MM.1S (cell line): ENCODE data around the gene BTBD16.

ENCODE experiments used
- DNase-seq: peaks from one replicate; pipeline ENCODE4 v3.0.0-alpha.2; 2015
- H2AFZ ChIP-seq: fragments of 300-600 bp; sonication (generic); 2 replicates; pipeline ENCODE4 v1.6.0; 2016; ENCODE audit warnings: antibody characterized with exemption, low read length
- H3F3A ChIP-seq: fragments of 300-600 bp; sonication (generic); 2 replicates; pipeline ENCODE4 v1.6.1; 2016; ENCODE audit warnings: mild to moderate bottlenecking, antibody characterized with exemption, low read length, moderate library complexity, mixed read lengths; ENCODE audit not compliant: insufficient read depth
- H3K27ac ChIP-seq: fragments of 300-600 bp; sonication (generic); 2 replicates; pipeline ENCODE4 v1.5.1; 2016; ENCODE audit warnings: mild to moderate bottlenecking, low read length
- H3K27me3 ChIP-seq: fragments of 300-600 bp; sonication (generic); replicated peaks from 2 replicates; pipeline ENCODE4 v1.6.0; 2016; ENCODE audit warnings: low read length; ENCODE audit not compliant: insufficient read depth
- H3K36me3 ChIP-seq: fragments of 300-600 bp; sonication (generic); replicated peaks from 2 replicates; pipeline ENCODE4 v1.6.1; 2016; ENCODE audit warnings: mild to moderate bottlenecking, low read length, mixed read lengths; ENCODE audit not compliant: insufficient read depth
- H3K4me1 ChIP-seq: fragments of 300-600 bp; sonication (generic); 2 replicates; pipeline ENCODE4 v1.6.1; 2016; ENCODE audit warnings: low read length, mixed read lengths
- H3K4me2 ChIP-seq: fragments of 300-600 bp; sonication (generic); 2 replicates; pipeline ENCODE4 v1.6.0; 2016; ENCODE audit warnings: low read depth, low read length
- H3K4me3 ChIP-seq: fragments of 300-600 bp; sonication (generic); 2 replicates; pipeline ENCODE4 v1.5.1; 2016; ENCODE audit warnings: low read length, mixed read lengths
- H3K79me2 ChIP-seq: fragments of 300-600 bp; sonication (generic); 2 replicates; pipeline ENCODE4 v1.6.1; 2016; ENCODE audit warnings: mixed run types, low read length, mixed read lengths
- H3K9ac ChIP-seq: fragments of 300-600 bp; sonication (generic); 2 replicates; pipeline ENCODE4 v1.6.1; 2016; ENCODE audit warnings: low read length, mixed read lengths
- H3K9me2 ChIP-seq: fragments of 300-600 bp; sonication (generic); replicated peaks from 2 replicates; pipeline ENCODE4 v1.6.1; 2016; ENCODE audit warnings: mild to moderate bottlenecking, low read length, mixed read lengths; ENCODE audit not compliant: insufficient read depth
- H3K9me3 ChIP-seq: fragments of 300-600 bp; sonication (generic); replicated peaks from 2 replicates; pipeline ENCODE4 v1.6.1; 2016; ENCODE audit warnings: mild to moderate bottlenecking, low read length, mixed read lengths; ENCODE audit not compliant: insufficient read depth
- H4K20me1 ChIP-seq: fragments of 300-600 bp; sonication (generic); 2 replicates; pipeline ENCODE4 v1.6.1; 2016; ENCODE audit warnings: mild to moderate bottlenecking, low read length, moderate library complexity, mixed read lengths; ENCODE audit not compliant: insufficient read depth
- EZH2 ChIP-seq: fragments of 300-600 bp; sonication (generic); optimal IDR thresholded peaks from 2 replicates; pipeline ENCODE3; 2017; ENCODE audit warnings: low read depth, mild to moderate bottlenecking, antibody characterized with exemption, low read length, mixed read lengths
- EZH2phosphoT487 ChIP-seq: fragments of 300-600 bp; sonication (generic); IDR thresholded peaks from 2 replicates; pipeline ENCODE4 v1.6.1; 2018; ENCODE audit warnings: antibody characterized with exemption, low read length
- TF ChIP-seq, protein P1 (sequence below): fragments of 300-600 bp; sonication (generic); IDR thresholded peaks from 2 replicates; pipeline ENCODE4 v1.5.1; 2016; ENCODE audit warnings: antibody characterized with exemption, low read length, mixed read lengths

Gene BTBD16

DNA sequence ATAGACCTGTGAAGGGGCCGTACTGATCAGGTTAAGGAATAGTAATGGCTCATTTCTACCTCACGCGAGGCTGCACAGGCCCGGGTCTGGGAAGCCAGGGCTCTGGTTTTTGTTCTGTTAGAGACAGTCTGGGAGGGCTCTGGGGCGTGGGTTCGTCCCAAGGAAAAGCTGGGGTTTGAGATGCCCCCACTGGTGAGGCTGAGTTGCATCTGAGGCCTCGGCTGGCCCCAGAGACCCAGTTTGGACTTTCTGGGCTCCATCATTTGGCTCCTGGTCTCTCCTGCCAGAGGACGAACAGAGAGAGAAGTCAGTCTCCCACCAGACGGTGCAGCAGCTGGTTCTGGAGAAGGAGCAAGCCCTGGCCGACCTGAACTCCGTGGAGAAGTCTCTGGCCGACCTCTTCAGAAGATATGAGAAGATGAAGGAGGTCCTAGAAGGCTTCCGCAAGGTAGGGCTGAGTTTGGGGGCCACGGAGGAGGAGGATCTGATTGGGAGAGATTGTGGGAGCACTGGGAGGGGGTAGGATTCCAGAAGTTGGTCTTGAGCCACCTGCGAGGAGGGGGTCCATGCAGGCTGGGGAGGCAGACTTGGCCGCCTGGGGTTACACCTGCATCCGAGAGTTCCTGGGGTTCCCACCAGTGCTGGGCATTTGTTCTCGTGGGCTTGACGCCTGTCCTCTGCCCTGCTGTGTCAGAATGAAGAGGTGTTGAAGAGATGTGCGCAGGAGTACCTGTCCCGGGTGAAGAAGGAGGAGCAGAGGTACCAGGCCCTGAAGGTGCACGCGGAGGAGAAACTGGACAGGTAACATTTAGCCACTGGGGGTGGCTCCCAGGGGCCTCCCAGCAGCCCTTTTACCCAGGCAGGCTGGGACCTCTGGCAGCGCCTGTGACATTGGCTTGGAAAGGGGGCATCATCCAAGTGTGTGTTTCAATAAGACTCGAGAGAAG lies 22.5 kb upstream of the BTBD16 start:
- DNase-seq, result no peak
- H3K79me2 ChIP-seq, result no peaks in the 10 kb centered on the region
- H3K36me3 ChIP-seq, result no peaks in the 10 kb centered on the region
- no peaks in the 10 kb centered on the region for H4K20me1 ChIP-seq
- no peak overlapping the region for H3K9ac ChIP-seq
- H3K4me1 ChIP-seq, result no peaks in the 10 kb centered on the region
- H3K27ac ChIP-seq, result no peak overlapping the region
- H3K4me2 ChIP-seq, result no peak overlapping the region
- no peaks in the 10 kb centered on the region for H3K9me2 ChIP-seq
- no peaks in the 10 kb centered on the region for H3K9me3 ChIP-seq
- H3K4me3 ChIP-seq, result no peak overlapping the region
- no peak overlapping the region for H2AFZ ChIP-seq
- no peak for TF ChIP-seq EZH2
- TF ChIP-seq EZH2phosphoT487, result no peak
- TF ChIP-seq, protein P1, sequence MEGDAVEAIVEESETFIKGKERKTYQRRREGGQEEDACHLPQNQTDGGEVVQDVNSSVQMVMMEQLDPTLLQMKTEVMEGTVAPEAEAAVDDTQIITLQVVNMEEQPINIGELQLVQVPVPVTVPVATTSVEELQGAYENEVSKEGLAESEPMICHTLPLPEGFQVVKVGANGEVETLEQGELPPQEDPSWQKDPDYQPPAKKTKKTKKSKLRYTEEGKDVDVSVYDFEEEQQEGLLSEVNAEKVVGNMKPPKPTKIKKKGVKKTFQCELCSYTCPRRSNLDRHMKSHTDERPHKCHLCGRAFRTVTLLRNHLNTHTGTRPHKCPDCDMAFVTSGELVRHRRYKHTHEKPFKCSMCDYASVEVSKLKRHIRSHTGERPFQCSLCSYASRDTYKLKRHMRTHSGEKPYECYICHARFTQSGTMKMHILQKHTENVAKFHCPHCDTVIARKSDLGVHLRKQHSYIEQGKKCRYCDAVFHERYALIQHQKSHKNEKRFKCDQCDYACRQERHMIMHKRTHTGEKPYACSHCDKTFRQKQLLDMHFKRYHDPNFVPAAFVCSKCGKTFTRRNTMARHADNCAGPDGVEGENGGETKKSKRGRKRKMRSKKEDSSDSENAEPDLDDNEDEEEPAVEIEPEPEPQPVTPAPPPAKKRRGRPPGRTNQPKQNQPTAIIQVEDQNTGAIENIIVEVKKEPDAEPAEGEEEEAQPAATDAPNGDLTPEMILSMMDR, result no peak
- H3K27me3 ChIP-seq, result no peaks in the 10 kb centered on the region
- no peaks in the 10 kb centered on the region for H3F3A ChIP-seq

GRCh38 chr10:122249303-122249850 lies 21.7 kb upstream of the BTBD16 start:
- DNase-seq, result no peak
- Histone ChIP-seq H4K20me1 (no peaks in the 10 kb centered on the region), H3K36me3 (no peaks in the 10 kb centered on the region)

GRCh38 chr10:122249991-122250750 lies 20.9 kb upstream of the BTBD16 start:
- Histone ChIP-seq H3K27ac (no peak overlapping the region), H3K4me2 (no peak overlapping the region), H3K9ac (no peak overlapping the region), H3K36me3 (no peaks in the 10 kb centered on the region), H3K79me2 (no peaks in the 10 kb centered on the region), H3K4me1 (no peaks in the 10 kb centered on the region), H3F3A (no peaks in the 10 kb centered on the region), H3K4me3 (no peak overlapping the region), H2AFZ (no peak overlapping the region), H3K27me3 (no peaks in the 10 kb centered on the region), H4K20me1 (no peaks in the 10 kb centered on the region), H3K9me2 (no peaks in the 10 kb centered on the region), H3K9me3 (no peaks in the 10 kb centered on the region)
- no peak for TF ChIP-seq EZH2phosphoT487
- no peak for TF ChIP-seq EZH2
- TF ChIP-seq, protein P1, result no peak
- DNase-seq, result no peak

More at GRCh38 chr10:122249303-122249850, 21.7 kb upstream of the BTBD16 start:
- H3F3A ChIP-seq, result no peaks in the 10 kb centered on the region
- no peak overlapping the region for H3K27ac ChIP-seq
- no peaks in the 10 kb centered on the region for H3K9me2 ChIP-seq
- no peaks in the 10 kb centered on the region for H3K9me3 ChIP-seq
- H3K79me2 ChIP-seq, result no peaks in the 10 kb centered on the region
- H3K4me2 ChIP-seq, result no peak overlapping the region
- TF ChIP-seq EZH2, result no peak
- no peak for TF ChIP-seq EZH2phosphoT487
- TF ChIP-seq, protein P1, result no peak
- H2AFZ ChIP-seq, result no peak overlapping the region
- no peak overlapping the region for H3K9ac ChIP-seq
- H3K27me3 ChIP-seq, result no peaks in the 10 kb centered on the region
- no peaks in the 10 kb centered on the region for H3K4me1 ChIP-seq
- no peak overlapping the region for H3K4me3 ChIP-seq
